ENCODE results near the gene SLC29A2. TPM values are rescaled to one million over a fixed set of nuclear protein-coding genes. Genes with fewer than 3 reads are reported as not detected.

SLC29A2 gene
- 10 to 100 TPM; 17.5 to 18.2 (median 17.9) TPM for polyA plus RNA-seq (ENCODE audit: insufficient read length in 3 of 3)

- peak; percentile 44 to 64 (median 52) for DNase-seq (ENCODE audit: low read depth in 3 of 3, low spot score in 2 of 3)
These were observed at the start of gene SLC29A2 for GRCh38 chr11:66371627-66372415. SLC29A2 (minus strand) TSS chr11:66371760; CDS start chr11:66371591, 169 bp downstream.

- no peak for DNase-seq (ENCODE audit: low read depth in 3 of 3, low spot score in 2 of 3)
These were observed 49.3 kb upstream of the SLC29A2 start, which contains the start of gene NPAS4 for GRCh38 chr11:66420671-66421476. NPAS4 (plus strand) TSS chr11:66421035; CDS start chr11:66421180, 145 bp downstream.

GRCh38 chr11:66419825-66420224, 48.3 kb upstream of the SLC29A2 start:
- DNase-seq (ENCODE audit: low read depth in 3 of 3, low spot score in 2 of 3) = no peak

- no peak for DNase-seq (ENCODE audit: low read depth in 3 of 3, low spot score in 2 of 3)
These were observed 47.4 kb upstream of the SLC29A2 start for GRCh38 chr11:66418986-66419308.

- peak; percentile 31 to 71 (median 45) for DNase-seq (ENCODE audit: low read depth in 3 of 3, low spot score in 2 of 3)
These were observed 46.8 kb upstream of the SLC29A2 start for GRCh38 chr11:66418168-66418985.

GRCh38 chr11:66417000-66417399, 45.4 kb upstream of the SLC29A2 start:
- DNase-seq (ENCODE audit: low read depth in 3 of 3, low spot score in 2 of 3) = no peak

- DNase-seq (ENCODE audit: low read depth in 3 of 3, low spot score in 2 of 3) = no peak
These were observed 43.9 kb upstream of the SLC29A2 start for GRCh38 chr11:66415423-66415822.

- DNase-seq (ENCODE audit: low read depth in 3 of 3, low spot score in 2 of 3) = no peak
These were observed 42.8 kb upstream of the SLC29A2 start for GRCh38 chr11:66414120-66414934.

GRCh38 chr11:66413167-66413566, 41.6 kb upstream of the SLC29A2 start:
- DNase-seq (ENCODE audit: low read depth in 3 of 3, low spot score in 2 of 3) = no peak

GRCh38 chr11:66412110-66412509, 40.5 kb upstream of the SLC29A2 start:
- DNase-seq (ENCODE audit: low read depth in 3 of 3, low spot score in 2 of 3) = no peak

GRCh38 chr11:66411323-66411722, 39.8 kb upstream of the SLC29A2 start:
- no peak for DNase-seq (ENCODE audit: low read depth in 3 of 3, low spot score in 2 of 3)

- DNase-seq (ENCODE audit: low read depth in 3 of 3, low spot score in 2 of 3) = no peak
These were observed 38.6 kb upstream of the SLC29A2 start for GRCh38 chr11:66410191-66410590.

- no peak for DNase-seq (ENCODE audit: low read depth in 3 of 3, low spot score in 2 of 3)
These were observed 37.7 kb upstream of the SLC29A2 start for GRCh38 chr11:66409226-66409625.

- peak; percentile 69 to 78 (median 76) for DNase-seq (ENCODE audit: low read depth in 3 of 3, low spot score in 2 of 3)
These were observed 37.1 kb upstream of the SLC29A2 start for GRCh38 chr11:66408488-66409214.

- DNase-seq (ENCODE audit: low read depth in 3 of 3, low spot score in 2 of 3) = no peak
These were observed 36.1 kb upstream of the SLC29A2 start for GRCh38 chr11:66407651-66408050.

- DNase-seq (ENCODE audit: low read depth in 3 of 3, low spot score in 2 of 3) = no peak
These were observed 22.4 kb upstream of the SLC29A2 start for GRCh38 chr11:66393954-66394353.

- DNase-seq (ENCODE audit: low read depth in 3 of 3, low spot score in 2 of 3) = no peak
These were observed 19.8 kb upstream of the SLC29A2 start for GRCh38 chr11:66391322-66391721.

GRCh38 chr11:66388780-66389386, 17.3 kb upstream of the SLC29A2 start:
- DNase-seq (ENCODE audit: low read depth in 3 of 3, low spot score in 2 of 3) = peak in 1 of 3 donors; percentile 31

Measured in right renal cortex interstitium (tissue), 3 donors.